Aorta (tissue), 5 donors: ENCODE results near the gene TMEM132C. TPM values are rescaled to one million over a fixed set of nuclear protein-coding genes. Genes with fewer than 3 reads are reported as not detected.
A peak's percentile ranks its signal among the peaks of the same experiment; 100 is the strongest.
"Not testable (repeated sequence)": the region's sequence is repeated elsewhere in the genome, so short reads cannot be mapped to it uniquely, and the experiment has no call there.

ENCODE experiments used
- ATAC-seq: fragments of 200-7000 bp; cut with Tn5 transposase; one replicate; pipeline ENCODE4 v1.9.1; 2022; ENCODE audit warnings: moderate library complexity; ENCODE audit not compliant: low FRiP score
- DNase-seq, 2 donors: peaks; one replicate each; pipeline ENCODE4 v3.0.0-alpha.2; 2020
- H3K27ac ChIP-seq, 2 donors: one replicate each; pipeline ENCODE4 v1.5.1; 2013; ENCODE audit warnings: low read length in 2 of 2, mild to moderate bottlenecking in 2 of 2, moderate library complexity in 2 of 2, control low read depth in 1 of 2, inconsistent platforms in 1 of 2, low read depth in 1 of 2
- H3K27me3 ChIP-seq, 2 donors: one replicate each; pipeline ENCODE4 v1.6.1; 2013; ENCODE audit warnings: control low read depth in 1 of 2, low read length in 1 of 2, mild to moderate bottlenecking in 1 of 2, moderate library complexity in 1 of 2; ENCODE audit not compliant: insufficient read depth in 2 of 2, control insufficient read depth in 1 of 2
- H3K36me3 ChIP-seq, 2 donors: one replicate each; pipeline ENCODE4 v1.6.1; 2013; ENCODE audit warnings: control low read depth in 1 of 2, low read length in 1 of 2, mild to moderate bottlenecking in 1 of 2; ENCODE audit not compliant: insufficient read depth in 2 of 2, control insufficient read depth in 1 of 2
- H3K4me1 ChIP-seq, 2 donors: one replicate each; pipeline ENCODE4 v1.6.1; 2013; ENCODE audit warnings: low read length in 2 of 2, control low read depth in 1 of 2, mild to moderate bottlenecking in 1 of 2, moderate library complexity in 1 of 2; ENCODE audit not compliant: insufficient read depth in 2 of 2, control insufficient read depth in 1 of 2
- H3K4me3 ChIP-seq, 2 donors: one replicate each; pipeline ENCODE4 v1.5.1; 2013; ENCODE audit warnings: low read length in 2 of 2, control low read depth in 1 of 2, mild to moderate bottlenecking in 1 of 2
- H3K9me3 ChIP-seq: one replicate; pipeline ENCODE4 v1.6.1; 2013; ENCODE audit warnings: mild to moderate bottlenecking, low read length; ENCODE audit not compliant: control insufficient read depth
- WGBS, 2 donors: extraction: QIAGEN DNeasy Blood & Tissue Kit; methylation state at CpG; one replicate each; pipeline ENCODE4 v1.1.7; 2013; 5-methylcytosine and 5-hydroxymethylcytosine counted together
- intact Hi-C, 2 donors: fragments of 100-400 bp; cut with DNase I; formaldehyde crosslinking; loops; one replicate each; pipeline versions ENCODE4 v1.14.2 to v1.15.0; 2022
- polyA plus RNA-seq, 2 donors: library from polyadenylated mRNA; stranded (reverse); fragments of 200-250 nt; gene quantifications; one replicate each; pipeline ENCODE4 v1.2.3, GENCODE V29; 2013
- total RNA-seq, 2 donors: library from RNA; stranded (reverse); fragmentation: NEBNext Ultra II Directional; extraction: Animal tissue kit (Norgen Biotek cat#: 25700); gene quantifications; one replicate each; pipeline ENCODE4 v1.2.1, GENCODE V29; 2021
- donor health status: healthy with polysubstance abuse.
- donor health status: Bipolar disorder and iron deficiency.
- donor health status: DM: no; HTN: no; CAD: no.
- donor health status: DM: no; HTN: no; CAD: no.
- donor health status: DM: yes; HTN: yes; CAD: no.

The TMEM132C gene
- total and polyA plus RNA-seq, 4 donors, result 0.49 to 0.78 TPM; not detected in 2

DNA sequence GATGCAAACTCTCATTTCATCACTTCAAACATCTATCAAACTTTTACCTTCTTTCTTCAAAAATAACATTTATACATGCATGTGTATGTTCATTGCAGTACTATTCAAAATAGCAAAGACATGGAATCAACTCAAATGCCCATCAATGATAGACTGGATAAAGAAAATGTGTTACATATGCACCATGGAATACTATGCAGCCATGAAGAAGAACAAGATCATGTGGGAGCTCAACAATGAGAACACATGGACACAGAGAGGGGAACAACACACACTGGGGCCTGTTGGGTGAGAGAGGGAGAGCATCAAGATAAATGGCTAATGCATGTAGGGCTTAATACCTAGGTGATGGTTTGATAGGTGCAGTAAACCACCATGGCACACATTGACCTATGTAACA lies 13.1 kb upstream of the TMEM132C start:
- H3K36me3 ChIP-seq, H3K27ac ChIP-seq, DNase-seq, H3K4me3 ChIP-seq, H3K4me1 ChIP-seq, H3K27me3 ChIP-seq, ATAC-seq, H3K9me3 ChIP-seq, intact Hi-C loops: not testable (repeated sequence)

DNA sequence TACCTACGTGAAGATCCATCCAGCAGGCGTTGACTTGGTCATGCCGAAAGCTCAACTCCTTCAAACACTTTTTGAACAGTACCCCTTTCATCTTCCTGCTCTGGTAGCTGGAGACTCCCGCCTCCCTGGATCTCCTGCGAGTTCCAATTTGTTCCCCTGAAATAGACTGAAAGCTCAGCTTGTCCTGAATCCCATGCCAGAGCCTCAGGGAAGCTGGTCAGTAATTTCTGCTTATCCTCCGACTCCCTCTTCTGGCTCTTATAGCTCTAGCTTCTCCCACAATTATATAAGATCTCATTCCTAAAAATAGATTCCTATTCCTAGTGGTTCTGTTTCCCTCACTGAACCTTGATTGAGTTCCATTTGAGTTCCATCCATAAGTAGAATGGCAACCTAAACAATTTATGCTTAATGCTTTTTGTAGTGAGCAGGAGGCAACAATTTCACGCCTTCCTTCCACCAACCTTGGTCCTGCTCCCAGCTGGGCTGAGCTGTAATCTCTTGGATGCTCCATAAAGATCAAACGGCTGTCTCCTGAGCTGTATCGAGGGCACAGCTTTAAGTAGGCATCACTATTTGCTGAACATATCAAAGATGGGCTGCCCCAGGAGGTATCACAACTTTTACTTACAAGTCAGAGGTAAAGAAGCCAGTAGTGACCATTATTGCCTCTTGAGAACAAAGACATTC lies 8.0 kb upstream of the TMEM132C start:
- ATAC-seq (no peak), DNase-seq (no peak)
- H3K36me3 ChIP-seq, result no peaks in the 10 kb centered on the region
- WGBS, 2 donors, result 29 to 30% methylated on average over 9 of the region's 9 CpGs
- no peak overlapping the region for H3K4me3 ChIP-seq
- intact Hi-C loops, result no loop called here
- H3K9me3 ChIP-seq, result peaks cover 2% of the 10 kb centered on the region
- H3K27me3 ChIP-seq, result no peaks in the 10 kb centered on the region
- H3K4me1 ChIP-seq, result no peaks in the 10 kb centered on the region
- no peak overlapping the region for H3K27ac ChIP-seq

DNA sequence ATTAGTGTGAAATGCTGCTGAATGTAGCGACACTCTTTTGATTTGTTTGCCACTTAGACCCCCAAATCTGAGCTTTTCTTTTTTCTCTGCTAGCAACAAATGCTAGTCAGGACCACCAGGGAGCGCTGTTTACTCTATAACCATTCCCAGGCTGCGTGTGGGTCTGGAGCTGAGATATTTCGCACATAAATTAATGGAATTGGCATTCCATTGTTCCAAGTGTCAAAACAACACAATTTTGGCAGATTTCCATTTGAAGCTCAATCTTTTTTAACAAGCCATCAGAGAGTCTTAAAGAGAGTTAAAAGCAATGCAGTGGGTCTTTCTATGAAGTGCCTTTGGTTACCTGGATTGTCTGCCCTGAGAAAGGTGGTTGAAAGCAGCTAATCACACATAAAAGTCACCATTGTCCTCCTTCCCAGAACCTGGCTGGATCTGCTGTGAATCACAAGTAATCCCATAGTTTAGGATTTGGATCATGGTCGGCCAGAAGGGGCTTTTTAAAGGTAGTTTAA lies 7.4 kb upstream of the TMEM132C start:
- 10 to 12% methylated on average over 5 of the region's 5 CpGs for WGBS, 2 donors
- intact Hi-C loops, result no loop called here
- no peak overlapping the region for H3K4me3 ChIP-seq
- no peaks in the 10 kb centered on the region for H3K36me3 ChIP-seq
- H3K4me1 ChIP-seq, result no peaks in the 10 kb centered on the region
- no peaks in the 10 kb centered on the region for H3K27me3 ChIP-seq
- DNase-seq (no peak), ATAC-seq (no peak)
- H3K9me3 ChIP-seq, result peaks cover 2% of the 10 kb centered on the region
- H3K27ac ChIP-seq, result no peak overlapping the region

DNA sequence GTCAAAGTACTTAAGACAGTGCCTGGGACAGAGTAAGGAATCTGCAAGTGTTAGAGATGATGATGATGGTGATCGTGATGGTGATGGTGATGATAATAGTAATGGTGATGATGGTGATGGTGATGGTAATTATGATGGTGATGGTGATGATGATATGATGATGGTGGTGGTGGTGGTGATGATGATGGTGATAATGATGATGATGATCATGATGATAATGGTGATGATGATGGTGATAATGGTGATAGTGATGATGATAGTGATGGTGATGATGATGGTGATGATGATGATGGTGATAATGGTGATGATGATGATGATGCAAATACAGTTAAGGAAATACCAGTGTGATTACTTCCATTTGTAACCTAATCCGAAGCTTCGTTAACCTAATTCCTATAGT lies 5.2 kb upstream of the TMEM132C start:
- 94 to 96% methylated on average over 3 of the region's 3 CpGs for WGBS, 2 donors
- no peak overlapping the region for H3K4me3 ChIP-seq
- no peaks in the 10 kb centered on the region for H3K27me3 ChIP-seq
- ATAC-seq, result no peak
- no peak for DNase-seq
- intact Hi-C loops, result no loop called here
- peaks cover 2% of the 10 kb centered on the region for H3K9me3 ChIP-seq
- no peaks in the 10 kb centered on the region for H3K36me3 ChIP-seq
- H3K27ac ChIP-seq, result no peak overlapping the region
- no peaks in the 10 kb centered on the region for H3K4me1 ChIP-seq

DNA sequence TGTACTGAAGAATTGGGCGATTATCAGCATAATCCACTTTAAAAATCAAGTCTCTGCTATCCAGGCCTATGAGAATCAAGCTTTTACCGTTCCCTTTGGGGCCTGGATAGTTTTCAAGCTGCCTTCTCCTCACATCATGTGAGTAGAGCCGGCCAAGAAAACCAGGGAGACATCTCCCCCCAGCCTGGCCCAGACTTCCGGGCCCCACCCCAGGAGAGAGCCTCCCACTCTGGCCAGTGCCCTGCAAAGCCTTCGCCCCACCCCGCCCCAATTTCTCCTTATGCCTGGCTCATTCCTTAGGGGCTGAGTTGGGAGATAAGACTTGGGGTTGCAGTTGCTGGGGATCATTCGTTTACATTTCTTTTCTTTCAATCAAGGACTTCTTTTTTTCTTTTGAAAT lies 1.4 kb upstream of the TMEM132C start:
- Histone ChIP-seq H3K4me1 (no peaks in the 10 kb centered on the region), H3K27me3 (no peaks in the 10 kb centered on the region), H3K9me3 (peaks cover 2% of the 10 kb centered on the region), H3K27ac (no peak overlapping the region), H3K4me3 (no peak overlapping the region), H3K36me3 (no peaks in the 10 kb centered on the region)
- DNase-seq (no peak), ATAC-seq (no peak)
- intact Hi-C loops, result no loop called here
- WGBS, 2 donors, result 24 to 28% methylated on average over 7 of the region's 7 CpGs

DNA sequence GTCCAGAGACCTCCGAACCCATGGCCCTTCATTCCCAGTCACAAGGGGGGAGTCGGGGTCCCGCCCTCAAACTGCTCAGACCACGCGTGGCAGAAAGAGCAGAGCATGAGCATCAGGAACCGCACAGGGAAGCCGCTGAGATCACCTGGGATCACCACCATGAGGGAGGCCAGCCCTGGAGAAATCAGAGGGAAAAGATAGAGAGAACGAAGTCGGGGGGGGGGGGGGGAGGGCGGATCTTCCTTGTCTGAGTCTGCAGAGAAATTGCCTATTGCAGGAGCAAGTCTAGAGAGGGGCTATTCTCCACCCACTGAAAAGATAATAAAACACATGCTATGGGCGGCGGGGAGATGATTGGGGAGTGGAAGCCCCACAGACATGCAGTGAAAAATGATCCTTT lies 884 bp upstream of the TMEM132C start:
- Histone ChIP-seq H3K27ac (no peak overlapping the region), H3K4me1 (no peaks in the 10 kb centered on the region), H3K27me3 (no peaks in the 10 kb centered on the region), H3K9me3 (peaks cover 2% of the 10 kb centered on the region), H3K4me3 (no peak overlapping the region), H3K36me3 (no peaks in the 10 kb centered on the region)
- ATAC-seq (no peak), DNase-seq (no peak)
- WGBS, 2 donors, result 7 to 10% methylated on average over 10 to 12 of the region's 12 CpGs
- intact Hi-C loops, result no loop called here

DNA sequence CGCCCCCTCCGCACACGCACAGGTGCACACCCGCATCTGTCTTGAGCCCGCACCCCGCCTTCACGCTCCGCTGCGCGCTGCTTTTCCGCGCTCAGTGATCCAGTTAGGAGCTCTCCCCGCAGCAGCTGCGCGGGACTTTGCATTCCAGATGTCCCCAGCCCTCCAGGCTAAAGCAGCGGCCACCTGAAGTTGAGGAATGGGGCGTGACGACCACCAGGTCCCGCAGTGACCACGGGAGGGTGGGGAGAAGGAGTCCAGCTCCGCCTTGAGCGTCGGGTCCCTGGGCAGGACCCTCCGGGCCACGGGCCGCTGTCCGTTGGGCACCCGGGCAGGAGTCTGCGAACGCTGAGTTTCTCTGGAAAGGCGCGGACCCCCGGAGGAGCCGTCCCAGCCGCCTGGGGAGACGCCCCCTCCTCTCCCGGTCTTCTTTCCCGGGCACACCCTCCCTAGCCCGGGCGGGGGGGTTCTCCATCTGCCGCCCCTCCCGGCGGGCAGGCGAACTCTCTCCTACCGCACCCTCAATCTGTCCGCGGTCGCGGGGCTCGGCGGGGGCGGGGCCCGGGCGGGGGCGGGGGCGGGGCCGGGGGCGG lies 334 bp upstream of the TMEM132C start:
- Histone ChIP-seq H3K9me3 (no peaks in the 10 kb centered on the region), H3K4me3 (no peak overlapping the region), H3K27ac (no peak overlapping the region), H3K36me3 (no peaks in the 10 kb centered on the region), H3K27me3 (no peaks in the 10 kb centered on the region), H3K4me1 (no peaks in the 10 kb centered on the region)
- WGBS, 2 donors, result 1% methylated on average over 48 to 58 of the region's 58 CpGs
- ATAC-seq, result peak; percentile 12
- DNase-seq, result no peak
- intact Hi-C loops, result no loop called here

DNA sequence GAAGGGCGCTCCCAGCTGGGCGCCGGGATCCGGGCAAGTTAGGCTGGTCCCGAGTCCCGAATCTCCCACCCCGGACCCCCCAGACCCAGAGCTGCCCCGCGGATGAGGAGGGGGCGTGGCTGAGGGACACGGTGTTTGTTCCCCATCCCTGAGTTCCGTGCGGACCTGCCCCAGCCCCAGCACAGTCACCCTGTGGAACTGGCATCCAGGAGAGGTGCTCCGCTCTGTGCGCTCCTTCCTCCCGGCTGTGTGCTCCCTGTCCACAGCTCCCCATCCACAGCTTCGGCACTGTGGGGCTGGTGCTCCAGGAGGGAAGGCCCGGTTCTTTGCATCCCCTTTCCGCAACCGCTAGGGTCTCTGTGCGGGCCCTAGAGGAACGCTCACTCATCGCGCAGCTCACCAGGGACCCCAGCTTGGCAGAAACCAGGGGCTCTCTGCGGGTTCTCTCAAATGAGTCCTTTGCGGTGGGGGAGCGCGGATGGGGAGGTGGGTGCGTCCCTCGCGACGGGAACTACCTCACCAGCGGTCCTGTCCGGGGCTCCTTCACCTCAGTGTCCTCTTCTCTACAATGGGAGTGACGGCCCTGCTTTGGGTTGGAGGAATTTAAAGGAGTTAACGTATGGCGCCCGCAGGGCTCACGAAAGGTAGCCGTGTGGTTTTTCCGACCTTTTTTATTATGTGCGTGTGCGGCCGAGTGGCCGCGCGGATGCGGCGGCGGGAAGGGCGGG lies 845 bp downstream of the TMEM132C start:
- 2% methylated on average over 51 of the region's 51 CpGs for WGBS, 2 donors
- DNase-seq (no peak), ATAC-seq (peak; percentile 9)
- Histone ChIP-seq H3K9me3 (no peaks in the 10 kb centered on the region), H3K4me3 (peak overlapping the region in 1 of 2 donors; percentile 37), H3K36me3 (no peaks in the 10 kb centered on the region), H3K27ac (no peak overlapping the region), H3K27me3 (no peaks in the 10 kb centered on the region), H3K4me1 (no peaks in the 10 kb centered on the region)
- intact Hi-C loops, result no loop called here
